ENCODE results near the gene CNTNAP2. TPM values are rescaled to one million over a fixed set of nuclear protein-coding genes. Genes with fewer than 3 reads are reported as not detected.

CNTNAP2 gene
- total RNA-seq, 2 donors from 2014 or later, result 171 to 228 TPM

- Mint-ChIP-seq H3K4me3 (no peak overlapping the region), H3K27ac (no peak overlapping the region), H3K4me1 (no peaks in the 10 kb centered on the region), H3K27me3 (ENCODE audit: insufficient read depth) (no peaks in the 10 kb centered on the region), H3K9me3 (no peaks in the 10 kb centered on the region), H3K36me3 (ENCODE audit: low read depth) (no peaks in the 10 kb centered on the region)
- no peak overlapping the region for H3K9ac ChIP-seq (ENCODE audit: extremely low read depth, low read length, poor library complexity, severe bottlenecking)
- no peaks in the 10 kb centered on the region for H3K9me3 ChIP-seq (ENCODE audit: control insufficient read depth, low read length)
- WGBS, 2 experiments (ENCODE audit: insufficient coverage in 1 of 2, insufficient read length in 1 of 2), result 100% methylated on average over 1 of the region's 1 CpG; no CpG with 5 or more reads in 1 of the 2 experiments
- no peak for TF ChIP-seq CTCF (conservative IDR thresholded peaks at IDR 0.05)
- DNase-seq, result no peak
- no peak overlapping the region for H3K27ac ChIP-seq (ENCODE audit: low read depth, low read length)
- no peaks in the 10 kb centered on the region for H3K36me3 ChIP-seq (ENCODE audit: control insufficient read depth, insufficient read depth, low read length)
- no peak overlapping the region for H3K4me3 ChIP-seq (ENCODE audit: low read length)
- no peaks in the 10 kb centered on the region for H3K4me1 ChIP-seq (ENCODE audit: control insufficient read depth, insufficient read depth, low read length)
- H3K27me3 ChIP-seq (ENCODE audit: control insufficient read depth, insufficient read depth, low read length, poor library complexity, severe bottlenecking), result no peaks in the 10 kb centered on the region
Observed at GRCh38 chr7:146713205-146713604, 596.6 kb downstream of the CNTNAP2 start.

- no peak overlapping the region for H3K4me3 Mint-ChIP-seq
- H3K4me3 ChIP-seq (ENCODE audit: low read length), result no peak overlapping the region
- H3K9ac ChIP-seq (ENCODE audit: extremely low read depth, low read length, poor library complexity, severe bottlenecking), result no peak overlapping the region
- TF ChIP-seq CTCF (conservative IDR thresholded peaks at IDR 0.05), result no peak
- no peaks in the 10 kb centered on the region for H3K4me1 ChIP-seq (ENCODE audit: control insufficient read depth, insufficient read depth, low read length)
- H3K27me3 Mint-ChIP-seq (ENCODE audit: insufficient read depth), result no peaks in the 10 kb centered on the region
- no peak overlapping the region for H3K27ac Mint-ChIP-seq
- H3K4me1 Mint-ChIP-seq, result no peaks in the 10 kb centered on the region
- 86 to 93% methylated on average over 3 of the region's 3 CpGs for WGBS, 2 experiments (ENCODE audit: insufficient coverage in 1 of 2, insufficient read length in 1 of 2)
- H3K27ac ChIP-seq (ENCODE audit: low read depth, low read length), result no peak overlapping the region
- H3K36me3 Mint-ChIP-seq (ENCODE audit: low read depth), result no peaks in the 10 kb centered on the region
- no peak for DNase-seq
- H3K36me3 ChIP-seq (ENCODE audit: control insufficient read depth, insufficient read depth, low read length), result no peaks in the 10 kb centered on the region
- no peaks in the 10 kb centered on the region for H3K9me3 ChIP-seq (ENCODE audit: control insufficient read depth, low read length)
- H3K9me3 Mint-ChIP-seq, result no peaks in the 10 kb centered on the region
- no peaks in the 10 kb centered on the region for H3K27me3 ChIP-seq (ENCODE audit: control insufficient read depth, insufficient read depth, low read length, poor library complexity, severe bottlenecking)
Observed at GRCh38 chr7:146713934-146714333, 597.3 kb downstream of the CNTNAP2 start.

- H3K9ac ChIP-seq (ENCODE audit: extremely low read depth, low read length, poor library complexity, severe bottlenecking), result no peak overlapping the region
- 33 to 74% methylated on average over 1 to 2 of the region's 2 CpGs for WGBS, 2 experiments (ENCODE audit: insufficient coverage in 1 of 2, insufficient read length in 1 of 2)
- Mint-ChIP-seq H3K9me3 (no peaks in the 10 kb centered on the region), H3K4me3 (no peak overlapping the region), H3K27me3 (ENCODE audit: insufficient read depth) (no peaks in the 10 kb centered on the region), H3K36me3 (ENCODE audit: low read depth) (no peaks in the 10 kb centered on the region), H3K4me1 (peaks cover 6% of the 10 kb centered on the region), H3K27ac (no peak overlapping the region)
- no peak overlapping the region for H3K4me3 ChIP-seq (ENCODE audit: low read length)
- no peaks in the 10 kb centered on the region for H3K36me3 ChIP-seq (ENCODE audit: control insufficient read depth, insufficient read depth, low read length)
- no peaks in the 10 kb centered on the region for H3K9me3 ChIP-seq (ENCODE audit: control insufficient read depth, low read length)
- no peak overlapping the region for H3K27ac ChIP-seq (ENCODE audit: low read depth, low read length)
- no peak for TF ChIP-seq CTCF (conservative IDR thresholded peaks at IDR 0.05)
- H3K4me1 ChIP-seq (ENCODE audit: control insufficient read depth, insufficient read depth, low read length), result no peaks in the 10 kb centered on the region
- no peak for DNase-seq
- H3K27me3 ChIP-seq (ENCODE audit: control insufficient read depth, insufficient read depth, low read length, poor library complexity, severe bottlenecking), result no peaks in the 10 kb centered on the region
Observed at GRCh38 chr7:146720195-146720594, 603.6 kb downstream of the CNTNAP2 start.
